Ammon's horn (tissue), 1 donor: ENCODE measurements around the gene CACNA1C.

Experiments used
- DNase-seq: peaks from one replicate; pipeline ENCODE4 v3.0.0-alpha.2; 2016; ENCODE audit warnings: low spot score

CACNA1C gene

GRCh38 chr12:2171672-2172426 lies 119.1 kb downstream of the CACNA1C start:
- DNase-seq = no peak

GRCh38 chr12:2172491-2173214 lies 119.9 kb downstream of the CACNA1C start:
- no peak for DNase-seq

- DNase-seq = no peak
Observed at GRCh38 chr12:2173971-2174370, 121.2 kb downstream of the CACNA1C start.

- no peak for DNase-seq
Observed at GRCh38 chr12:2177003-2177402, 124.2 kb downstream of the CACNA1C start.

GRCh38 chr12:2177751-2178150 lies 125.0 kb downstream of the CACNA1C start:
- DNase-seq = no peak

- DNase-seq = no peak
Observed at GRCh38 chr12:2179058-2179457, 126.3 kb downstream of the CACNA1C start.

- peak; percentile 56 for DNase-seq
Observed at GRCh38 chr12:2179953-2180736, 127.4 kb downstream of the CACNA1C start.

- no peak for DNase-seq
Observed at GRCh38 chr12:2180737-2181082, 127.9 kb downstream of the CACNA1C start.

- no peak for DNase-seq
Observed at GRCh38 chr12:2183556-2184541, 131.1 kb downstream of the CACNA1C start.

- DNase-seq = no peak
Observed at GRCh38 chr12:2185751-2186341, 133.1 kb downstream of the CACNA1C start.

- DNase-seq = no peak
Observed at GRCh38 chr12:2187195-2187945, 134.6 kb downstream of the CACNA1C start.

GRCh38 chr12:2190085-2190484 lies 137.3 kb downstream of the CACNA1C start:
- DNase-seq = no peak

GRCh38 chr12:2190896-2191533 lies 138.2 kb downstream of the CACNA1C start:
- DNase-seq = no peak

- no peak for DNase-seq
Observed at GRCh38 chr12:2191534-2192153, 138.9 kb downstream of the CACNA1C start.

- DNase-seq = no peak
Observed at GRCh38 chr12:2192231-2192630, 139.4 kb downstream of the CACNA1C start.

GRCh38 chr12:2194060-2194459 lies 141.3 kb downstream of the CACNA1C start:
- no peak for DNase-seq

- no peak for DNase-seq
Observed at GRCh38 chr12:2194571-2194970, 141.8 kb downstream of the CACNA1C start.

- no peak for DNase-seq
Observed at GRCh38 chr12:2195085-2195484, 142.3 kb downstream of the CACNA1C start.

- DNase-seq = peak; percentile 27
Observed at GRCh38 chr12:2198005-2198501, 145.3 kb downstream of the CACNA1C start.
